Hepatocyte (in vitro differentiated cells): ENCODE data around the gene CRY2. TPM values are rescaled to one million over a fixed set of nuclear protein-coding genes. Genes with fewer than 3 reads are reported as not detected.

Experiments used
- DNase-seq: peaks from one replicate; pipeline ENCODE4 v3.0.0-alpha.2; 2016; ENCODE audit warnings: low spot score
- H2AFZ ChIP-seq: fragments of 200-600 bp; sonication (generic); 2 replicates; pipeline ENCODE4 v1.6.0; 2016; ENCODE audit warnings: antibody characterized with exemption, mild to moderate bottlenecking
- H3K27ac ChIP-seq: fragments of 200-600 bp; sonication (generic); 2 replicates; pipeline ENCODE4 v1.5.1; 2016; ENCODE audit warnings: mild to moderate bottlenecking
- H3K27me3 ChIP-seq: fragments of 200-600 bp; sonication (generic); 2 replicates; pipeline ENCODE4 v1.6.1; 2016
- H3K36me3 ChIP-seq: fragments of 200-600 bp; sonication (generic); replicated peaks from 2 replicates; pipeline ENCODE4 v1.5.1; 2016; ENCODE audit warnings: low read depth; ENCODE audit not compliant: insufficient read depth
- H3K4me1 ChIP-seq: fragments of 200-600 bp; sonication (generic); 2 replicates; pipeline ENCODE4 v1.5.1; 2016; ENCODE audit warnings: mild to moderate bottlenecking, moderate library complexity; ENCODE audit not compliant: insufficient read depth
- H3K4me2 ChIP-seq: fragments of 200-600 bp; sonication (generic); 2 replicates; pipeline ENCODE4 v1.6.0; 2016
- H3K4me3 ChIP-seq: fragments of 200-600 bp; sonication (generic); 2 replicates; pipeline ENCODE4 v1.5.1; 2016; ENCODE audit warnings: mild to moderate bottlenecking
- H3K79me2 ChIP-seq: fragments of 200-600 bp; sonication (generic); 2 replicates; pipeline ENCODE4 v1.6.0; 2017; ENCODE audit warnings: mild to moderate bottlenecking
- H3K9me2 ChIP-seq: fragments of 200-600 bp; sonication (generic); replicated peaks from 2 replicates; pipeline ENCODE4 v1.6.0; 2017; ENCODE audit warnings: mild to moderate bottlenecking; ENCODE audit not compliant: insufficient read depth
- H3K9me3 ChIP-seq: fragments of 200-600 bp; sonication (generic); 2 replicates; pipeline ENCODE4 v1.5.1; 2016; ENCODE audit warnings: low read depth, mild to moderate bottlenecking
- H4K20me1 ChIP-seq: fragments of 200-600 bp; sonication (generic); 2 replicates; pipeline ENCODE4 v1.6.0; 2016; ENCODE audit warnings: mild to moderate bottlenecking; ENCODE audit not compliant: insufficient read depth, poor library complexity, severe bottlenecking
- CTCF ChIP-seq: fragments of 200-600 bp; sonication (generic); IDR thresholded peaks from 2 replicates; pipeline ENCODE4 v1.5.1; 2016; ENCODE audit warnings: antibody characterized with exemption, mild to moderate bottlenecking; ENCODE audit not compliant: poor library complexity
- EZH2 ChIP-seq: fragments of 200-600 bp; sonication (generic); IDR thresholded peaks from 2 replicates; pipeline ENCODE4 v1.6.1; 2016; ENCODE audit warnings: antibody characterized with exemption, mild to moderate bottlenecking, borderline replicate concordance
- EZH2phosphoT487 ChIP-seq: fragments of 200-600 bp; sonication (generic); IDR thresholded peaks from one replicate; pipeline ENCODE4 v1.6.1; 2018; ENCODE audit warnings: antibody characterized with exemption, mild to moderate bottlenecking, low read depth, moderate library complexity; ENCODE audit not compliant: unreplicated experiment, severe bottlenecking
- WGBS: methylation state at CpG from one replicate; pipeline ENCODE4 v1.1.6; 2016; ENCODE audit warnings: low lambda C conversion rate; ENCODE audit errors: missing lambda C conversion rate; 5-methylcytosine and 5-hydroxymethylcytosine counted together
- polyA plus RNA-seq: library from polyadenylated mRNA; unstranded; fragments of >200 nt; fragmentation: Nextera tagmentation; extraction: Ambion mirVana; gene quantifications from 2 replicates; pipeline ENCODE4 v1.2.1, GENCODE V29; 2016
- total RNA-seq: library from RNA; depleted of rRNA; stranded (reverse); fragments of >200 nt; gene quantifications from 2 replicates; pipeline ENCODE4 v1.2.3, GENCODE V29; 2014

CRY2 gene
- total and polyA plus RNA-seq, 2 experiments from 2014 or later, result 23.8 to 27.6 TPM

DNA sequence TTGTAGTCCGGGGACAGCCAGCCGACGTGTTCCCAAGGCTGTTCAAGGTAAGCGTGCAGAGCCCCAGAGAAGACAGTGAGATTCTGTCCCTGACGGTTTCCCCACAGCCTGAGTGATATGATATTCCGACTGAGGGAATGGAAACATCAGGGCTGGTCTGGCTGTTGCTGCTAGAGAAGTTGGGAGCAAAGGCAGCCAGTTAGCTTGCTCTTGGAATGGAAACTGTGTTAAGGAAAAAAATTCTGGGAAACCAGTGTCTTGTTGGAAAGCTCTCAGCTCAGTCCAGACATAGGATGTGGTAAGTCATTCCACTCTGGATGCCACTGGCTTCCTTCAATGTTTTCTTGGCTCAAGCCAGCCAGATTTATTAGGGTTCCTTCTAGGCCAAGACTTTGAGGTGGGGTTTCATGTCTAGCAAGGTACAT, 8.8 kb downstream of the CRY2 start:
- no peak overlapping the region for H3K4me2 ChIP-seq
- no peak overlapping the region for H3K4me3 ChIP-seq
- no peak overlapping the region for H2AFZ ChIP-seq
- peaks cover 21% of the 10 kb centered on the region for H3K4me1 ChIP-seq
- H3K79me2 ChIP-seq, result peaks cover 66% of the 10 kb centered on the region
- TF ChIP-seq CTCF, result no peak
- no peak for TF ChIP-seq EZH2phosphoT487
- TF ChIP-seq EZH2, result no peak
- no peaks in the 10 kb centered on the region for H3K9me2 ChIP-seq
- H3K36me3 ChIP-seq, result no peaks in the 10 kb centered on the region
- no peaks in the 10 kb centered on the region for H3K27me3 ChIP-seq
- H3K9me3 ChIP-seq, result no peaks in the 10 kb centered on the region
- peaks cover 50% of the 10 kb centered on the region for H4K20me1 ChIP-seq
- peak overlapping the region; percentile 61 for H3K27ac ChIP-seq
- 87% methylated on average over 6 of the region's 6 CpGs for WGBS
- no peak for DNase-seq

GRCh38 chr11:45857961-45858474, 10.7 kb downstream of the CRY2 start:
- Histone ChIP-seq H3K9me3 (no peaks in the 10 kb centered on the region), H3K27me3 (no peaks in the 10 kb centered on the region), H3K27ac (peak overlapping the region; percentile 79), H3K4me1 (peaks cover 21% of the 10 kb centered on the region), H3K79me2 (peaks cover 47% of the 10 kb centered on the region), H3K36me3 (no peaks in the 10 kb centered on the region), H3K4me2 (no peak overlapping the region), H4K20me1 (peaks cover 32% of the 10 kb centered on the region), H2AFZ (no peak overlapping the region), H3K9me2 (no peaks in the 10 kb centered on the region), H3K4me3 (no peak overlapping the region)
- DNase-seq, result peak; percentile 58
- TF ChIP-seq EZH2phosphoT487 (no peak), EZH2 (no peak), CTCF (no peak)
- 65% methylated on average over 2 of the region's 2 CpGs for WGBS

- DNase-seq, result no peak
- H4K20me1 ChIP-seq, result peaks cover 23% of the 10 kb centered on the region
- no peak overlapping the region for H3K4me3 ChIP-seq
- H2AFZ ChIP-seq, result no peak overlapping the region
- peaks cover 4% of the 10 kb centered on the region for H3K36me3 ChIP-seq
- H3K79me2 ChIP-seq, result peaks cover 38% of the 10 kb centered on the region
- no peaks in the 10 kb centered on the region for H3K27me3 ChIP-seq
- no peaks in the 10 kb centered on the region for H3K9me3 ChIP-seq
- no peak for TF ChIP-seq EZH2
- TF ChIP-seq CTCF, result no peak
- no peak for TF ChIP-seq EZH2phosphoT487
- peak overlapping the region; percentile 55 for H3K4me2 ChIP-seq
- no peaks in the 10 kb centered on the region for H3K9me2 ChIP-seq
- WGBS, result 96% methylated on average over 5 of the region's 5 CpGs
- H3K27ac ChIP-seq, result peak overlapping the region; percentile 79
- peaks cover 21% of the 10 kb centered on the region for H3K4me1 ChIP-seq
Measured at GRCh38 chr11:45858751-45859398, 11.6 kb downstream of the CRY2 start.
